Measurements from ENCODE around the gene STAM.

GRCh38 chr10:17716161-17716560, 72.2 kb downstream of the STAM start:
- TF ChIP-seq CTCF (IDR thresholded peaks at IDR 0.05) (no peak), POLR2A (IDR thresholded peaks at IDR 0.05) (no peak)
